NCI-H146 (cell line): ENCODE results near the gene ST3GAL3.

Source experiments
- DNase-seq: peaks from one replicate; lab custom pipeline; 2025; lab: John Stamatoyannopoulos, UW

ST3GAL3 gene

DNA sequence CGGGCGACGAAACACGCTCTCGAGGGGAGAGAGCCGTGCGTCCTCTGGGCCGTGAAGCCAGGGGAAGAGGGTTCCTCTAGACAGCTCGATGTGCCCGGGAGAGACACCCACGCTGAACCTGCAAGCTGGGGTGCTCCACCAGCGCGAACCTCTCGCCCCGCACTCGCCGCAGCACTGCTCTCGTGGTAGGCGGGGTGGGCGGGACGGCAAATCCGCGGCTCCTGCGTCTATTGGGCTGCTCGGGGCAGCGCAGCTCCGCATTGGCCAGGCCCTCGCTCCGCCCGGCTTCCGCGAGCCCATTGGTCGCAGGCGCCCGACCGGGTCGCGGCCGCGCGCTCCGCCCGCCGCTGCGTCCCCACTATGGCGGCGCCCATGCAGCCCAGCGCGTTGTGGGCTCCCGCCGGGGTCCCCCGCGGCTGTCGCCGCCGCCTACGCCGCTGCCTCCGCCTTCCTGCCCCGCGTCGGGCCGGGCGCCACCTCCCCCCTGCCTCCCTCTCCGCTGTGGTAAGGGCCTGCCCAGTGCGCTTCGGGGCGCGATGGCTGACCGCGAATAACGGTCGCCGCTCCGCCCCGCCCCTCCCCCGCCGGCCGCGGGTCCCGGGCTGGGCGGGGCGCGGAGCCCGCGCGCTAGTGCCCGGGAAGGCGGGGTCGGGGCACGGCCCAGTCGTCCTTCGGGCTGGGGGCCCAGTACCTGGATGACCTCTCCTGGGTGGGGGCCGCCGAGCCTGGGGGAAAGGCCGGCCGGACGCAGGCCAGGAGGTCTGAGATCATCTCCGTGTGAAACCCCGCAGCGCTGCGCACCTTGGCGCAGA is at the start of gene ST3GAL3:
Gene ST3GAL3 (plus strand): TSS at position 347 of the 812 bp plus-strand sequence. CDS start 28,727 bp downstream, outside the sequence.
- peak; percentile 87 for DNase-seq

- DNase-seq: no peak
Measured at GRCh38 chr1:43659212-43660166, 47.8 kb upstream of the ST3GAL3 start.

DNA sequence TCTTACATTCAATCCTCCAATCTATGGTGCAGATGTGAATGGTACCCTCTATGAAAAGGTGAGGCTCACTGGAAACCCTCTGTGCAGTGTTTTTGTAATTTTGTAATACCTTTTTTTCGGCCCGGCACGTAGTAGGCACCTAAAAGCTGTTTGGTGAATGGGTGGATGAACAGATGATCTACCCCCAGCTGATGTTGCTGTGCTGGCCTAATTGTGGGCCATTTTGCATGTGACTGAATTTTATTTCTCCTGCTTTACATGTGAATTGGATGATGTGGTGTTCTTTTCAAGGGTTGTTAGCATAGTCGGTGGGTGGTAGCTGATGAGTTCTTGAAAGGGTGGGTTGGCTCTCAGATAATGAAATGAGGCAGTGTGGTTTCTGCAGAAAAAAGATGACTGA is 47.0 kb upstream of the ST3GAL3 start:
- no peak for DNase-seq

DNA sequence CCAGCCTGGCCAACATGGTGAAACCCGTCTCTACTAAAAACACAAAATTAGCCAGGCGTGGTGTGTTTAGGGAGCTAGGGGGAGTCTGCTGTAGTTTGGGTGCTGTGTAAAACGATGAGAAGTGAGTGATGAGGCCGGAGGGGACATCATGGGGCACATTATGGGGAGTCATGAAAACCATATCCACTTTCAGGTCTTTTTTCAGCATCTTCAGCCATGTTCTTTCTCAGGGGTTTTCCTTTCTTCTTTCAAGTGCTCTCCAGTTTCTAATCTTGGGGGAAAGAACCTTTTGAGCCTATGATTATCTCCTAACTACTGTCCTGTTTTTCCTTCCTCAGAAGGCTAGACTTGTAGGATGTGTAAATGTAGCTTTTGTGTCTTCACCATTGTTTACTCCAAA is 43.0 kb upstream of the ST3GAL3 start:
- no peak for DNase-seq

- no peak for DNase-seq
Measured at GRCh38 chr1:43666608-43667007, 40.7 kb upstream of the ST3GAL3 start.

DNA sequence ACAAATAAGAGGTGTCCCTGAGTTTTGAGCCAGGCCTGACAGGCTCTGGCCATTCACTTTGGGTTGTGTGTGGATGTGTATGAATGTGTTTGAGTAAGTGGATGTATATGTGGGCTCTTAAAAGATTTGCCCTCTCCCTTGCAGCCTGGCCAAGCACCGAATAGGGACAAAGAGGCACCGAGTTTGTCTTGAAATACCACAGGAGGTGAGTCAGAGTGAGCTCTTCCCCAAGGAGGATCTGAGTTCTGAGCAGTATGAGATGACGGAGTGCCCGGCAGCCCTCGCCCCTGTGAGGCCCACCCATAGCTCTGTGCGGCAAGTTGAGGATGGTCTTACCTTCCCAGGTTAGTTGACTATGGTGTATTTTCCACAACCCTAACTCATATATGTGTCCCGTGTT is 38.4 kb upstream of the ST3GAL3 start:
- DNase-seq: no peak

- DNase-seq: no peak
Measured at GRCh38 chr1:43669878-43670277, 37.5 kb upstream of the ST3GAL3 start.

DNA sequence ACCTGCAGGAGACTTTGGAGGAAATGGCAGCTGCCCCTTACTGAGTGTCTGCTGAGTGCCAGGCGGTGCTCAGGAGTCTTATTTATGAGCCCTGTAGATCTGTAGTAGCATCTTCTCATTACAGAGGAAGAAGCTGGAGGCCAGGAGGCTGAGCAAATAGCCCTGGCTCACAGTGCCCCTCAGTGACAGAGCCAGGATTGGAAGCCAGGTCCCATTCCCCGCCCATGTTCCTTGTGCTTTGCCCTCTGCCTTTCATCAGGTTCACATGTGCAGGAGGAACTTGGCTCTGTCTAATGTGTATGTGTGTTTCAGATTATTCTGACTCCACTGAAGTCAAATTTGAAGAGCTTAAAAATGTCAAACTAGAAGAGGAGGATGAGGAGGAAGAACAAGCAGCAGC is 36.1 kb upstream of the ST3GAL3 start:
- no peak for DNase-seq

- no peak for DNase-seq
Measured at GRCh38 chr1:43671626-43672330, 35.6 kb upstream of the ST3GAL3 start.

DNA sequence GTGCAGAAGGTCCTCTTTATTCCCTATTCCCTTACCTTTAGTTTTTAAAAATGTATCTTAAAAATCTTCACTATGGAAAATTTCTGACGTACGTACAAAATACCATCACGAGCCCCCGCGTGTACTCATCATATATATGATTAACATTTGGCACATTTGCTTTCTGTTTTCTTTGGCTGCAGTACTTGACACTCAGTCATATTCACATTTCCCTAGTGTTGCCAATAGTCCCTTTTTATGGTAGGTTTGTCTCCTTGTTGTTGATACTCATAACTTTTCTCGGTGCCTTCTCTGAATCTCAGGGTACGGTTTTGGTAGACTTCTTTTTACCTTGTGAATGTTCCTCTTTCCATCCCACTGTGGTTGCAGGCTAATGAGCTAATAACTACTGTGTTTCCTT is 34.1 kb upstream of the ST3GAL3 start:
- DNase-seq: no peak

GRCh38 chr1:43678940-43679339 is 28.4 kb upstream of the ST3GAL3 start:
- DNase-seq: no peak

DNA sequence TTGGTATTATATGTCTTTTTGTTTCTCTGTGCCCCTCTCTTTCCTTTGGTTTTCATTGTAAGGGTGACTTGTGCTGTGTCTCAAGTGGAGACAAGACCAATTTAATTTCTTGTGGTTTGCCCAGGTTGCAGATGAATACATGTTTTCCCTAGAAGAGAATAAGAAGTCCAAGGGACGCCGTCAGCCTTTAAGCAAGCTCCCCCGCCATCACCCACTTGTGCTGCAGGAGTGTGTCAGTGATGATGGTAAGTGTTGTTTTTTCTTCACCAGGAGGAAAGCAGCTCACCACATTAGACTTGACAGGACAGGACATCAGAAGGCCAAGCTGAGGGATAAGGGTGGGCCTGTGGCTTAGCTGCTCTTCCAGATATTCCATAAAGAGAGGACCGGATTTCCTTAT is 23.8 kb upstream of the ST3GAL3 start:
- DNase-seq: no peak

GRCh38 chr1:43686801-43687200 is 20.5 kb upstream of the ST3GAL3 start:
- no peak for DNase-seq

DNA sequence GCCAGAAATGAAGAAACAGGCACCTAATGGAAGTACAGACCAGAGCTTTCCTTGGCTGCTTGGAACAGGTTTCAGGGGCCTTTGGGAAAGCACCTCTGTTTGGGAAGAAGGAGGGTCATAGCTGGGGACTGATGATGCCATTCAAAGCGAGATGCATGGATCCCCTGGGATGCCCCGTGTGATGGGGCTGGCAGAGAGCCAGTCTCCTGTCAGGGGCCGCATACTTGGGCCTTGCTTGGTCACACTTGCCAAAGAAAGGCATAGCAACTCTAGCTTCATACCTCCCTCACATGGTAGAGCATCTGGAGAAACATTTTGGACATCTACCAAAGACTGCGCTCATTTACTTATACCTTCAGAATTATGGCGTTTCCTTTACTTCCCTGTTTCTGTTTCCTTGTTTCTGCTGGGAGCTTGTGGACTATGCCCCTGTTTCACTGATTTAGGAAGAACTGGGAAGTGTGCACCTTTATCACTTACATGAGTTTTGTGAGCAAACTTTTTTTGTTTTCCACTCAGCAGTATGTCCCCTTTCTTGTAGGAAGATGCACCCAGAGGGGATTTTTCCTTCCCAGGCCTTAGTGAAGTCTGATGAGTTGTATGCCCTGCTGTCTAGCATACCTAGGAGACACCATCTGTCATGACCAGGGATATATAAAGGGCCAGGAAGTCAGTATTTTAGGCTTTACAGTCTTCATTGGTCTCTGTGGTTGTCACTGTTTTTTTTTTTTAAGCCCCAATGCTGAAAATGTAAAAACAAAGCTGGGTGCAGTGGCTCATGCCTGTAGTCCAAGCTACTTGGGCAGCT is 19.8 kb upstream of the ST3GAL3 start:
- no peak for DNase-seq

DNA sequence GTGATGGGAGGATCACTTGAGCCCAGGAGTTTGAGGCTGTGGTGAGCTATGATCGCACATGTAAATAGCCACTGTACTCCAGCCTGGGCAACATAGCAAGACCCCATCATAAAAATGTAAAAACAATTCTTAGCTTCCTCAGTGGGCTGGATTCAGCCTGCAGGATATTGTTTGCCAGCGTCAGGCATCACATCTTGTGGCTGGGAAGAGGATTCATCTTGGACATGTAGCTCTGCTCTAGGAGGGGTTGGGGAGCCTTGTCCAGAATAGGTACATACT is 19.3 kb upstream of the ST3GAL3 start:
- DNase-seq: no peak

- no peak for DNase-seq
Measured at GRCh38 chr1:43688594-43689000, 18.7 kb upstream of the ST3GAL3 start.

- DNase-seq: no peak
Measured at GRCh38 chr1:43689289-43689688, 18.0 kb upstream of the ST3GAL3 start.

- DNase-seq: no peak
Measured at GRCh38 chr1:43691871-43692815, 15.2 kb upstream of the ST3GAL3 start.

- DNase-seq: no peak
Measured at GRCh38 chr1:43693371-43693770, 14.0 kb upstream of the ST3GAL3 start.

DNA sequence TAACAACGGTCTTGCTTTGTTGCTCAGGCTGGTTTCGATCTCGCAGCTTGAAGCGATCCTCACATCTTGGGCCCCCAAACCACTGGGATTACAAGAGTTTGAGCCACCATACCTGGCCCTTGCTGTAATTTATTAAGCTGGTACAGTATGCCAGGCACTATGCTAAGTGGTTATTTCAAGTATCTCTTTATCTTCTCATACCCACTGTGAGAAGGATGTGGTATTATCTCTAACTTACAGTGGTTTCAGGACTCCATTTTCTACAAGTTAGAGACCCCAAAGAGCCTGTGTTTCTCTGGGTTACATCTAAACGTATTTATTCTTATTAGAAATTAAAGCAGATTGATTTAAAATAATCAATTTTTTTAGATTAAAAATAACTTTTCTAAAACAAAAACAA is 8.1 kb upstream of the ST3GAL3 start:
- no peak for DNase-seq

DNA sequence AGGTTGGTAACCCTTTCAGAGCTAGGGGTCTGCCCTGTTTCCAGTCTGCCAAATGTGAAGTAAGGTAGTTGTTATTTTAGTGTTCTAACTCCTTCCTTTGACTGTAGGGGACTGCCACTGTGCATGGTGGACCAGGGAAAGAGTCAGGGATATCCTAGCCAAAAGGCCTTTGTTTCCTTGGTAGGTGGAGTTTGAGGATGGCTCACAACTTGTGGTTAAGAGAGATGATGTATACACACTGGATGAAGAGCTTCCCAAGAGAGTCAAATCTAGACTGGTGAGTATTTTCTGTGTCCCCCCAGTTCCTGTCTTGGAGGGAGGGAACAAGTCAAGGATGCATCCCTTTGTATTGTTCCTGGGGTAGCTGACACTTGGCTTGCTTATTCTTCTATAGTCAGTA is 3.5 kb upstream of the ST3GAL3 start:
- no peak for DNase-seq
